Metanephros (tissue), 2 donors: ENCODE measurements around the gene HELQ. TPM values are rescaled to one million over a fixed set of nuclear protein-coding genes. Genes with fewer than 3 reads are reported as not detected.

ENCODE experiments used
- small RNA-seq: library from RNA; depleted of rRNA; stranded (forward); fragments of <200 nt; gene quantifications from one replicate; pipeline ENCODE3, GENCODE V24; 2014; ENCODE audit warnings: low replicate concordance
- total RNA-seq: library from RNA; depleted of rRNA; stranded (reverse); fragments of >200 nt; gene quantifications from one replicate; pipeline ENCODE4 v1.2.3, GENCODE V29; 2014

The HELQ gene, protein sequence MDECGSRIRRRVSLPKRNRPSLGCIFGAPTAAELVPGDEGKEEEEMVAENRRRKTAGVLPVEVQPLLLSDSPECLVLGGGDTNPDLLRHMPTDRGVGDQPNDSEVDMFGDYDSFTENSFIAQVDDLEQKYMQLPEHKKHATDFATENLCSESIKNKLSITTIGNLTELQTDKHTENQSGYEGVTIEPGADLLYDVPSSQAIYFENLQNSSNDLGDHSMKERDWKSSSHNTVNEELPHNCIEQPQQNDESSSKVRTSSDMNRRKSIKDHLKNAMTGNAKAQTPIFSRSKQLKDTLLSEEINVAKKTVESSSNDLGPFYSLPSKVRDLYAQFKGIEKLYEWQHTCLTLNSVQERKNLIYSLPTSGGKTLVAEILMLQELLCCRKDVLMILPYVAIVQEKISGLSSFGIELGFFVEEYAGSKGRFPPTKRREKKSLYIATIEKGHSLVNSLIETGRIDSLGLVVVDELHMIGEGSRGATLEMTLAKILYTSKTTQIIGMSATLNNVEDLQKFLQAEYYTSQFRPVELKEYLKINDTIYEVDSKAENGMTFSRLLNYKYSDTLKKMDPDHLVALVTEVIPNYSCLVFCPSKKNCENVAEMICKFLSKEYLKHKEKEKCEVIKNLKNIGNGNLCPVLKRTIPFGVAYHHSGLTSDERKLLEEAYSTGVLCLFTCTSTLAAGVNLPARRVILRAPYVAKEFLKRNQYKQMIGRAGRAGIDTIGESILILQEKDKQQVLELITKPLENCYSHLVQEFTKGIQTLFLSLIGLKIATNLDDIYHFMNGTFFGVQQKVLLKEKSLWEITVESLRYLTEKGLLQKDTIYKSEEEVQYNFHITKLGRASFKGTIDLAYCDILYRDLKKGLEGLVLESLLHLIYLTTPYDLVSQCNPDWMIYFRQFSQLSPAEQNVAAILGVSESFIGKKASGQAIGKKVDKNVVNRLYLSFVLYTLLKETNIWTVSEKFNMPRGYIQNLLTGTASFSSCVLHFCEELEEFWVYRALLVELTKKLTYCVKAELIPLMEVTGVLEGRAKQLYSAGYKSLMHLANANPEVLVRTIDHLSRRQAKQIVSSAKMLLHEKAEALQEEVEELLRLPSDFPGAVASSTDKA
- total RNA-seq = 20.7 TPM

DNA sequence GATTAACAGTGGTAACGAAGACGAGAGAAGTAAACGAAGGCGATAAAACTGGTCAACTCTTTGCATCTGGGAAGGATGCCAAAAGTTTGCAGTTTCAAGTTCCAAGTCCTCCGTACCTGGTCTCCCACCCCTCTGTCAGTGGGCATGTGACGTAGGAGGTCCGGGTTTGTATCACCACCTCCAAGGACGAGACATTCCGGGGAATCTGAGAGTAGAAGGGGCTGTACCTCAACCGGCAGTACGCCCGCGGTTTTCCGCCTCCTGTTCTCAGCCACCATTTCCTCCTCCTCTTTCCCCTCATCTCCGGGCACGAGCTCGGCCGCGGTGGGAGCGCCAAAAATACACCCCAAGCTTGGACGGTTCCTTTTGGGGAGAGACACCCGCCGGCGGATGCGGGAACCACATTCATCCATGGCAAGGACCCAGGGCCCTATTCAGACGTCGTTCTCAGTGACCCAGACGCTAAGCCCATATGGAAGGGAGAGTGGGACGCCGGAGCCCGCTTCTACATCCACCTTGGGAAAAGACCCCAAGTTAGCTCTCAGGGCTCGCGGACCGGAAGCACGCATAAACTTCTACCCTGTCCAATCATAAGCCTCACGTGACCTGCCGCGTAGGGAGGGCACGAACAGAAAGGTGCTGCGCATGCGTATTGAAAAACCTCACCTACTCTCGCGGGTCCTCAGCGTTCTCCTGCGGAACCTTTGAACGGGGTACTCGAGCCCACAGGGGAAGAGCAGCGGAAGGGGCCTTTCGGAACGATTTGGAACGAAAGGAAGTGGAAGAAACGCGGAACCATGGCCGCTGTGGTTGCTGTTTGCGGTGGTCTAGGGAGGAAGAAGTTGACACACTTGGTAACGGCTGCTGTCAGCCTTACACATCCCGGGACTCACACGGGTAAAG, at the start of gene HELQ, which contains the start of gene MRPS18C:
Gene HELQ (minus strand): TSS at position 543 of the 903 bp plus-strand sequence. CDS start 130 bp downstream, at position 413.
Gene MRPS18C (plus strand): TSS at position 778 of the 903 bp plus-strand sequence. CDS start 20 bp downstream, at position 798.

DNA sequence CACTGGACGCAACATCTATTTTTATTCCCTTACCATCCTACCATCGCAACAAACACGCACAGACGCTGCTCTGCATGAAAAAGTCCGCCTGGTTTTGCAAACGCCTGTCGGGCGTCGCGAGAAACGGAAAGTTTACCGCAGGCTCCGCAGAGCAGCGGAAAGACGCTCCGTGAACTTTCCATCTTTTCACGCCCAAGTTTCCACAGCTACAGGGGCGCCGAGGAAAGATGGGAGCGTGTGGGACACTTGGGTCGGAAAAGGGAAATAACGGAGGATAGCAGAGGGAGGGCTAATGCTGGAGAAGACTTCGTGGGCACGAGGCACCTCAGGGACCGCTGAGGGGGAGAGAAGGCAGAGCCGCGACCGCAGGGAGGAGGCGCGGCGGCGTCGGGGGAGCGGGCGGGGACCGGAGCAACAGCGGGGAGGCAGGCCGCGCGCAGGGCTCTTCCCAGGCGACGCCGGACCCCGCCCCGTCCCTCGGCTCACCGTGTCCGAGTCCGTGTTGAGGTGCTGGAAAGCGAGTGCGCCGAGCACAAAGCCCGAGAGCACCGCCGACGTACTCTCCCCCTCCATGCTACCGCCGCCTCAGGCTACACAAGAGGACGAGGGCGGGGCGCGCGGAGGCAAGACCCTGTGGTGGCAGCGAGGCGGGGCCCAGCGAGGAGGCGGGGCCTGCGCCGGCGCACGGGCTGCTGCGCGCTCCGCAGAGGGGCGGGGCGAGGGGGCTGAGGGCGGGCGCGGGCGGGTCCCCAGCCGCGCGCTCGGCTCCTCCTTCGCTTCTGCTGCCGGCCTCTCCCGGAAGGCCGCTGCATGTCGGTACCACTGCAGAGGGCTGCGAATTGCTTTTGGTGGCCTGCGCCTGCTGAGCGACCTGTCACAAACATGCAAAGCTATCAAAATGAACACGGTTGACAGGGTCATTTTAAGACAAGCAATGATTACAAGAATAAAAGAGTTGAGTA, 29.2 kb upstream of the HELQ start, which contains the start of gene ABRAXAS1:
Gene ABRAXAS1 (minus strand): TSS at position 601 of the 962 bp plus-strand sequence. CDS start 28 bp downstream, at position 573.

Small RNA genes within 50 kb of the gene (small RNA-seq; reads per million reads assigned to genes)
- not detected for gene AC114781.5

Other genes with a start within 250 kb of the HELQ start
- 12.6 TPM for gene COQ2, start 171.0 kb downstream of the HELQ start, total RNA-seq
- 1.3 TPM for gene HPSE, start 121.0 kb downstream of the HELQ start, total RNA-seq
- 17.3 TPM for gene MRPS18C, start 235 bp upstream of the HELQ start, total RNA-seq
- gene ABRAXAS1, start 29.3 kb upstream of the HELQ start, total RNA-seq = 18.3 TPM
- gene GPAT3, start 80.3 kb upstream of the HELQ start, total RNA-seq = 32.4 TPM